Ishikawa (cell line): ENCODE measurements around the gene SESN2.

Source experiments
- CREB1 ChIP-seq: IDR thresholded peaks from 2 replicates; pipeline ENCODE4 v1.6.1; 2012; ENCODE audit warnings: low read depth
- EP300 ChIP-seq: IDR thresholded peaks from 2 replicates; pipeline ENCODE4 v1.6.1; 2012; ENCODE audit warnings: borderline replicate concordance
- FOXM1 ChIP-seq: IDR thresholded peaks from 2 replicates; pipeline ENCODE4 v1.6.1; 2012; ENCODE audit warnings: low read depth, borderline replicate concordance
- RAD21 ChIP-seq: IDR thresholded peaks from 2 replicates; pipeline ENCODE4 v1.6.1; 2012; ENCODE audit warnings: low read depth
- TAF1 ChIP-seq: IDR thresholded peaks from 2 replicates; pipeline ENCODE4 v1.6.1; 2012; ENCODE audit warnings: low read depth, mild to moderate bottlenecking
- TEAD4 ChIP-seq: IDR thresholded peaks from 2 replicates; pipeline ENCODE4 v1.6.1; 2012
- YY1 ChIP-seq: IDR thresholded peaks from 2 replicates; pipeline ENCODE4 v1.6.1; 2012; ENCODE audit warnings: low read depth
- TF ChIP-seq, protein P1 (sequence below): IDR thresholded peaks from 2 replicates; pipeline ENCODE4 v1.6.1; 2012
- TF ChIP-seq, protein P2 (sequence below): IDR thresholded peaks from 2 replicates; pipeline ENCODE4 v1.6.1; 2012; ENCODE audit warnings: low read depth, mild to moderate bottlenecking
- TF ChIP-seq, protein P3 (sequence below): IDR thresholded peaks from 2 replicates; pipeline ENCODE4 v1.6.1; 2012

DNA sequence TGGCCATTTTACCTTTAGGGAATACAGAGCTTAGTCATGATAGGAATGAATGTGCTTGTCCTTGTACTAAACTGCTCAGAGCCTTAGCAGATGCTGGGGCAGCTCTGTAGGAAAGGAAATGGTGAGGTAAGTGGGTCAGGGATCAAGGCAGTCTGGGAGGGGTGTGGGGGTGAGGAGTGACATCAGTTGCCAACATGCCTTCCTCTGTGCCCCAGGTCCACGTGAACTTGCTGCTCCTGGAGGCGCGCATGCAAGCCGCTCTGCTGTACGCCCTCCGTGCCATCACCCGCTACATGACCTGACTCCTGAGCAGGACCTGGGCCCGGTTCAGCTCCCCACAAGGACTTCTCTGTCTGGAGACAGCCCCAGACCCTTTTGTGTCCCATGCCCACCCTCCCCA is 21.2 kb downstream of the SESN2 start:
- TF ChIP-seq TAF1 (no peak), YY1 (no peak), FOXM1 (no peak), RAD21 (no peak), TEAD4 (no peak), EP300 (no peak), CREB1 (no peak)
- TF ChIP-seq, protein P1, sequence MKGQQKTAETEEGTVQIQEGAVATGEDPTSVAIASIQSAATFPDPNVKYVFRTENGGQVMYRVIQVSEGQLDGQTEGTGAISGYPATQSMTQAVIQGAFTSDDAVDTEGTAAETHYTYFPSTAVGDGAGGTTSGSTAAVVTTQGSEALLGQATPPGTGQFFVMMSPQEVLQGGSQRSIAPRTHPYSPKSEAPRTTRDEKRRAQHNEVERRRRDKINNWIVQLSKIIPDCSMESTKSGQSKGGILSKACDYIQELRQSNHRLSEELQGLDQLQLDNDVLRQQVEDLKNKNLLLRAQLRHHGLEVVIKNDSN: no peak
- TF ChIP-seq, protein P2, sequence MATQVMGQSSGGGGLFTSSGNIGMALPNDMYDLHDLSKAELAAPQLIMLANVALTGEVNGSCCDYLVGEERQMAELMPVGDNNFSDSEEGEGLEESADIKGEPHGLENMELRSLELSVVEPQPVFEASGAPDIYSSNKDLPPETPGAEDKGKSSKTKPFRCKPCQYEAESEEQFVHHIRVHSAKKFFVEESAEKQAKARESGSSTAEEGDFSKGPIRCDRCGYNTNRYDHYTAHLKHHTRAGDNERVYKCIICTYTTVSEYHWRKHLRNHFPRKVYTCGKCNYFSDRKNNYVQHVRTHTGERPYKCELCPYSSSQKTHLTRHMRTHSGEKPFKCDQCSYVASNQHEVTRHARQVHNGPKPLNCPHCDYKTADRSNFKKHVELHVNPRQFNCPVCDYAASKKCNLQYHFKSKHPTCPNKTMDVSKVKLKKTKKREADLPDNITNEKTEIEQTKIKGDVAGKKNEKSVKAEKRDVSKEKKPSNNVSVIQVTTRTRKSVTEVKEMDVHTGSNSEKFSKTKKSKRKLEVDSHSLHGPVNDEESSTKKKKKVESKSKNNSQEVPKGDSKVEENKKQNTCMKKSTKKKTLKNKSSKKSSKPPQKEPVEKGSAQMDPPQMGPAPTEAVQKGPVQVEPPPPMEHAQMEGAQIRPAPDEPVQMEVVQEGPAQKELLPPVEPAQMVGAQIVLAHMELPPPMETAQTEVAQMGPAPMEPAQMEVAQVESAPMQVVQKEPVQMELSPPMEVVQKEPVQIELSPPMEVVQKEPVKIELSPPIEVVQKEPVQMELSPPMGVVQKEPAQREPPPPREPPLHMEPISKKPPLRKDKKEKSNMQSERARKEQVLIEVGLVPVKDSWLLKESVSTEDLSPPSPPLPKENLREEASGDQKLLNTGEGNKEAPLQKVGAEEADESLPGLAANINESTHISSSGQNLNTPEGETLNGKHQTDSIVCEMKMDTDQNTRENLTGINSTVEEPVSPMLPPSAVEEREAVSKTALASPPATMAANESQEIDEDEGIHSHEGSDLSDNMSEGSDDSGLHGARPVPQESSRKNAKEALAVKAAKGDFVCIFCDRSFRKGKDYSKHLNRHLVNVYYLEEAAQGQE: no peak
- TF ChIP-seq, protein P3, sequence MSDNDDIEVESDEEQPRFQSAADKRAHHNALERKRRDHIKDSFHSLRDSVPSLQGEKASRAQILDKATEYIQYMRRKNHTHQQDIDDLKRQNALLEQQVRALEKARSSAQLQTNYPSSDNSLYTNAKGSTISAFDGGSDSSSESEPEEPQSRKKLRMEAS: no peak
